ENCODE results near the gene SMIM41. TPM values are rescaled to one million over a fixed set of nuclear protein-coding genes. Genes with fewer than 3 reads are reported as not detected.
A peak's percentile ranks its signal among the peaks of the same experiment; 100 is the strongest.

SMIM41 gene
- not detected in 2 replicates for total RNA-seq (2022)
- percentile 46 among the genes with signal in this experiment for Bru-seq, nascent RNA
- percentile 34 among the genes with signal in this experiment for BruChase-seq, experiment 1, labeled RNA remaining after a 2-hour chase
- percentile 32 among the genes with signal in this experiment for BruChase-seq, experiment 2, labeled RNA remaining after a 6-hour chase
- long read RNA-seq = 0 reads

DNA sequence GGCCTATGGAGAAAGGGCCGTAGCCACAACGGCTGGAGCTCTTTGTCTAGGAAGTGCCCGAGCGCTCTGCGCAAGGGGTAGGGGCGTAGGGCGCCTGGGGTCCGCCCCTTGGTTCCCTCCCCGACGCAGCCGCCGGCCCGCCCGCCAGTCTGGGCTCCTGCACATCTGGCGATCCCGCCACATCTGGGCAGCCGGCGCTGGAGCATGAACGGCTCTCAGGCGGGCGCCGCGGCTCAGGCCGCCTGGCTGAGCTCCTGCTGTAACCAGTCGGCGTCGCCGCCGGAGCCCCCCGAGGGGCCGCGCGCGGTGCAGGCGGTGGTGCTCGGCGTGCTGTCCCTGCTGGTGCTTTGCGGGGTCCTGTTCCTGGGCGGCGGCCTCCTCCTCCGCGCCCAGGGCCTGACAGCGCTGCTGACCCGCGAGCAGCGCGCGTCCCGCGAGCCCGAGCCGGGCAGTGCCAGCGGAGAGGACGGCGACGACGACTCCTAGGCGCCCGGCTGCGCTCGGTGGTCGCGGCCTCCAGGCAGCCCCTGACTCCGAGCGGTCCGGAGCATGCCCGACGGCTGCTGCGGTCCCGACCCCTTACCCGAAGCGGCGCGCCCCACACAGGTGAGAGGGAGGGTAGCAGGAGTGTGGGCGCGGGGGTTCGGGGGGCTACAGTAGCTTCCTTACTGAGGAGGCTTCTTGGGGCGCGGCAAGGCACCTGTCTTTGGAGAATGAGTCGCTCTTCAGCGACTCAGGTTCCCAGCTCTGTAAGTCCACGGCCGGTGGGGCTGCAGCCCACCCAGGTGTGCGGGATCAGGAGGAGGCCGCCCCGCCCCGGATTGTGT, at the start of gene SMIM41:
SMIM41 (plus strand) TSS at position 129 of the 827 bp plus-strand sequence; CDS start at position 205, 76 bp downstream.
- Histone ChIP-seq H3K27me3 (replicated peaks; ENCODE audit: control insufficient read depth, insufficient read depth, low read length) (no peaks in the 10 kb centered on the region), H3K4me3 (ENCODE audit: low read depth, low read length) (no peak within 1 kb of the TSS), H3K4me1 (no peaks in the 10 kb centered on the region), H3K36me3 (ENCODE audit: control insufficient read depth, insufficient read depth, low read length) (peaks cover 2% of the 10 kb centered on the region; the same call in 1 of the 2 replicates), H3K9me3 (no peaks in the 10 kb centered on the region)
- Mint-ChIP-seq H3K27me3 (ENCODE audit: insufficient read depth, unreplicated experiment) (no peaks in the 10 kb centered on the region), H3K4me1 (ENCODE audit: low read depth, unreplicated experiment) (peaks cover 7% of the 10 kb centered on the region), H3K9me3 (ENCODE audit: unreplicated experiment) (no peaks in the 10 kb centered on the region), H3K27ac (ENCODE audit: unreplicated experiment) (no peak within 1 kb of the TSS), H3K36me3 (ENCODE audit: insufficient read depth, unreplicated experiment) (peaks cover 29% of the 10 kb centered on the region), H3K4me3 (ENCODE audit: unreplicated experiment) (no peak within 1 kb of the TSS)
- ChIA-PET POLR2A (interaction anchor here (0.6 kb wide), 1 partner anchor 52 kb away, joined by 4 read pairs; no protein-coding TSS in a partner anchor), CTCF (interaction anchor here (0.6 to 1.4 kb wide), 3 partner anchors 29 to 54 kb away, joined by 3 read pairs; partner anchors contain the start of gene NR4A1)
- intact Hi-C loops (cut with micrococcal nuclease; ENCODE audit: unreplicated experiment) = no loop called here
- BruUV-seq (replicated peaks) = no TSS peak
- TF ChIP-seq, protein P1, sequence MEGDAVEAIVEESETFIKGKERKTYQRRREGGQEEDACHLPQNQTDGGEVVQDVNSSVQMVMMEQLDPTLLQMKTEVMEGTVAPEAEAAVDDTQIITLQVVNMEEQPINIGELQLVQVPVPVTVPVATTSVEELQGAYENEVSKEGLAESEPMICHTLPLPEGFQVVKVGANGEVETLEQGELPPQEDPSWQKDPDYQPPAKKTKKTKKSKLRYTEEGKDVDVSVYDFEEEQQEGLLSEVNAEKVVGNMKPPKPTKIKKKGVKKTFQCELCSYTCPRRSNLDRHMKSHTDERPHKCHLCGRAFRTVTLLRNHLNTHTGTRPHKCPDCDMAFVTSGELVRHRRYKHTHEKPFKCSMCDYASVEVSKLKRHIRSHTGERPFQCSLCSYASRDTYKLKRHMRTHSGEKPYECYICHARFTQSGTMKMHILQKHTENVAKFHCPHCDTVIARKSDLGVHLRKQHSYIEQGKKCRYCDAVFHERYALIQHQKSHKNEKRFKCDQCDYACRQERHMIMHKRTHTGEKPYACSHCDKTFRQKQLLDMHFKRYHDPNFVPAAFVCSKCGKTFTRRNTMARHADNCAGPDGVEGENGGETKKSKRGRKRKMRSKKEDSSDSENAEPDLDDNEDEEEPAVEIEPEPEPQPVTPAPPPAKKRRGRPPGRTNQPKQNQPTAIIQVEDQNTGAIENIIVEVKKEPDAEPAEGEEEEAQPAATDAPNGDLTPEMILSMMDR (IDR thresholded peaks at IDR 0.05; ENCODE audit: insufficient read depth in 1 of 2, low read depth in 1 of 2, low read length in 1 of 2, severe bottlenecking in 1 of 2, unreplicated experiment in 1 of 2) = no peak
- no peak for DNase-seq

DNA sequence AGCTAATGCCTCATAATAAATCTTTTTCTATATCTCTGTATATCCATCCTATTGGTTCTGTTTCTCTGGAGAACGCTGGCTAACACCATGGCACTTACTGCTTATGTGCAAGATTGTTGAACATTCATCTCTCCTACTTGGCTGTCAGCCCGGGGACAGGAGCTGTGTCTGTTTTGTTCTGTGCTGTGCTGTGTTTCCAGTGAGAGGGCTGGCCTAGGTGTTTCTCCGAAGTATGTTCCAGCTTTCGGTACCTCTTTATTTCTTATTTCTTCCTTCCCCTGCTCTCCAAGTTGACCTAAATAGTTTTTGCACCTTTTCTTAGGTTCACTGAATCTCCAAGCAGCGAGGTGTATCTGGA, 47.1 kb upstream of the SMIM41 start:
- H3K4me3 ChIP-seq (ENCODE audit: low read depth, low read length) = peak overlapping the region; percentile 33
- H3K36me3 Mint-ChIP-seq (ENCODE audit: insufficient read depth, unreplicated experiment) = peaks cover 1% of the 10 kb centered on the region
- no peaks in the 10 kb centered on the region for H3K36me3 ChIP-seq (ENCODE audit: control insufficient read depth, insufficient read depth, low read length)
- TF ChIP-seq, protein P1 (IDR thresholded peaks at IDR 0.05; ENCODE audit: insufficient read depth in 1 of 2, low read depth in 1 of 2, low read length in 1 of 2, severe bottlenecking in 1 of 2, unreplicated experiment in 1 of 2) = no peak
- intact Hi-C loops (cut with micrococcal nuclease; ENCODE audit: unreplicated experiment) = no loop called here
- H3K27ac Mint-ChIP-seq (ENCODE audit: unreplicated experiment) = peak overlapping the region; percentile 92
- POLR2A ChIA-PET = interaction anchor here (0.8 to 2.9 kb wide), 10 partner anchors 9 to 219 kb away, joined by 3 to 88 read pairs (median 4); partner anchors contain the start of genes ATG101 and NR4A1
- H3K4me1 Mint-ChIP-seq (ENCODE audit: low read depth, unreplicated experiment) = peaks cover 19% of the 10 kb centered on the region
- TSS peak; percentile 54 for BruUV-seq (replicated peaks)
- no peaks in the 10 kb centered on the region for H3K9me3 ChIP-seq
- no peaks in the 10 kb centered on the region for H3K27me3 Mint-ChIP-seq (ENCODE audit: insufficient read depth, unreplicated experiment)
- no peaks in the 10 kb centered on the region for H3K27me3 ChIP-seq (replicated peaks; ENCODE audit: control insufficient read depth, insufficient read depth, low read length)
- no peak for DNase-seq
- H3K4me1 ChIP-seq = peaks cover 20% of the 10 kb centered on the region
- CTCF ChIA-PET = interaction anchor here (0.5 to 2.7 kb wide), 23 partner anchors 10 to 1773 kb away, joined by 3 to 54 read pairs (median 5); partner anchors contain the start of genes ATG101 and NR4A1
- peak overlapping the region; percentile 85 for H3K4me3 Mint-ChIP-seq (ENCODE audit: unreplicated experiment)
- H3K9me3 Mint-ChIP-seq (ENCODE audit: unreplicated experiment) = no peaks in the 10 kb centered on the region

DNA sequence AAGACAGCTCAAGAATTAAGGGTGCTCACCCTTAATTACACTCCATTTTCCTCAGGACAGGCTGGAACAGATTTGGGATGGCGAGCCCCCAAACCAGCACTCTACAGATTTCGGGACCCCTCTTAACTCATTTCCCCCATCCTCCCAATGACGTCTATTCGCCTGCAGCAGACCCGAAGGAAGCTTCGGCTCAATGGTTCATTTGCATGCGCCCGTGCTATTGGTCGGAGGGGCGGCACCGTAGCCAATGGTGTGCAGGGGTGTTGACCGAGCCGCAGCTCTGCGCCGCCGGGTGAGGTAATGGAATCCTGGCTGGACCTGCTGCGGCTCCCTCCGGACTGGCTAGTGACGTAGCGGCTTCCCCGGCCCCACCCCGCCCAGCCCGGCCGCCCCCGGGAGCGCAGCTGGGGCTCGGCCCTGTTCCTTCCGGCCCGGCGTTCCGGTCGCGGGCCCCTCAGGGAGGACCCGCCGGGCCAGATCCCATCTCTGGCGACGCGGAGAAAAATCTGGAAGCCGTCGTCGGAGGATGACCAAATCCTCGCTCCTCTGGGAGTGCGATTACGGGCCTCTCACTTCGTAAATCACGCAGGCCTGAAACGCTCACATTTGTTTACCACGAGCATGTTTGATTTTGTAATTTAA, 46.6 kb upstream of the SMIM41 start:
- Mint-ChIP-seq H3K4me3 (ENCODE audit: unreplicated experiment) (peak overlapping the region; percentile 85), H3K36me3 (ENCODE audit: insufficient read depth, unreplicated experiment) (peaks cover 4% of the 10 kb centered on the region), H3K27ac (ENCODE audit: unreplicated experiment) (peak overlapping the region; percentile 92), H3K27me3 (ENCODE audit: insufficient read depth, unreplicated experiment) (no peaks in the 10 kb centered on the region), H3K9me3 (ENCODE audit: unreplicated experiment) (no peaks in the 10 kb centered on the region), H3K4me1 (ENCODE audit: low read depth, unreplicated experiment) (peaks cover 19% of the 10 kb centered on the region)
- Histone ChIP-seq H3K4me3 (ENCODE audit: low read depth, low read length) (peak overlapping the region; percentile 33), H3K9me3 (no peaks in the 10 kb centered on the region), H3K27me3 (replicated peaks; ENCODE audit: control insufficient read depth, insufficient read depth, low read length) (no peaks in the 10 kb centered on the region), H3K4me1 (peaks cover 20% of the 10 kb centered on the region), H3K36me3 (ENCODE audit: control insufficient read depth, insufficient read depth, low read length) (no peaks in the 10 kb centered on the region)
- ChIA-PET CTCF (interaction anchor here (0.5 to 2.7 kb wide), 25 partner anchors 11 to 1774 kb away, joined by 3 to 54 read pairs (median 5); partner anchors contain the start of genes ATG101 and NR4A1), POLR2A (interaction anchor here (0.6 to 2.9 kb wide), 15 partner anchors 10 to 894 kb away, joined by 3 to 88 read pairs (median 4); partner anchors contain the start of genes ATG101 and NR4A1)
- intact Hi-C loops (cut with micrococcal nuclease; ENCODE audit: unreplicated experiment) = loop anchor here (1.0 kb wide), 3 partner anchors 8 to 36 kb away; partner anchors contain the start of genes ATG101 and NR4A1
- DNase-seq = peak; percentile 98
- BruUV-seq (replicated peaks) = no TSS peak
- TF ChIP-seq, protein P1 (IDR thresholded peaks at IDR 0.05; ENCODE audit: insufficient read depth in 1 of 2, low read depth in 1 of 2, low read length in 1 of 2, severe bottlenecking in 1 of 2, unreplicated experiment in 1 of 2) = no peak
